Sigmoid colon (tissue), 7 donors: ENCODE data around the gene ACOXL. TPM values are rescaled to one million over a fixed set of nuclear protein-coding genes. Genes with fewer than 3 reads are reported as not detected.

ENCODE experiments used
- DNase-seq: peaks from one replicate; pipeline ENCODE4 v3.0.0-alpha.2; 2019
- H3K27ac ChIP-seq, 4 donors: fragments of 200-600 bp; sonication (generic); one replicate each; pipeline ENCODE4 v1.5.1; 2016 to 2019; ENCODE audit warnings: mild to moderate bottlenecking in 1 of 4
- H3K27me3 ChIP-seq, 3 donors: fragments of 200-600 bp; sonication (generic); one replicate each; pipeline ENCODE4 v1.5.1; 2019; ENCODE audit warnings: mild to moderate bottlenecking in 1 of 3
- H3K36me3 ChIP-seq, 4 donors: fragments of 200-600 bp; sonication (generic); one replicate each; pipeline ENCODE4 v1.5.1; 2016 to 2019
- H3K4me1 ChIP-seq, 4 donors: fragments of 200-600 bp; sonication (generic); one replicate each; pipeline ENCODE4 v1.5.1; 2017 to 2019
- H3K4me3 ChIP-seq, 4 donors: fragments of 200-600 bp; sonication (generic); one replicate each; pipeline ENCODE4 v1.5.1; 2017 to 2019; ENCODE audit warnings: mild to moderate bottlenecking in 2 of 4, moderate library complexity in 1 of 4
- H3K9me3 ChIP-seq, 4 donors: fragments of 200-600 bp in 3 of 4; sonication (generic) in 3 of 4; one replicate each; pipeline versions ENCODE4 v1.5.1 to v1.6.1; 2013 to 2019
- CTCF ChIP-seq, 4 experiments: fragments of 450-650 bp in 3 of 4; fragments of 200-600 bp in 1 of 4; IDR thresholded peaks; one replicate each; pipeline ENCODE4 v1.5.1; 2016 to 2019; ENCODE audit warnings: antibody characterized with exemption in 4 of 4, mild to moderate bottlenecking in 3 of 4, moderate library complexity in 2 of 4
- EP300 ChIP-seq, 4 donors: sonication (generic); formaldehyde crosslinking; IDR thresholded peaks; one replicate each; pipeline ENCODE4 v1.6.1; 2017; ENCODE audit warnings: antibody characterized with exemption in 4 of 4
- POLR2A ChIP-seq, 2 donors: fragments of 450-650 bp; IDR thresholded peaks; one replicate each; pipeline ENCODE4 v1.6.1; 2016; ENCODE audit warnings: antibody characterized with exemption in 2 of 2, mild to moderate bottlenecking in 2 of 2, moderate library complexity in 2 of 2
- POLR2AphosphoS5 ChIP-seq, 4 donors: sonication (generic); formaldehyde crosslinking; IDR thresholded peaks; one replicate each; pipeline ENCODE4 v1.6.1; 2017; ENCODE audit warnings: antibody characterized with exemption in 4 of 4
- WGBS, 2 donors: extraction: QIAGEN DNeasy Blood & Tissue Kit; methylation state at CpG; one replicate each; pipeline ENCODE4 v1.1.7; 2013; 5-methylcytosine and 5-hydroxymethylcytosine counted together
- intact Hi-C: fragments of 100-400 bp; cut with DNase I; formaldehyde crosslinking; loops from one replicate; pipeline ENCODE4 v1.15.1; 2023
- polyA plus RNA-seq, 3 donors: library from polyadenylated mRNA; stranded (reverse); fragments of 200-250 nt; gene quantifications; one replicate each; pipeline ENCODE4 v1.2.3, GENCODE V29; 2013
- total RNA-seq, 4 donors: library from RNA; depleted of rRNA; stranded (reverse); fragments of >200 nt; gene quantifications; one replicate each; pipeline ENCODE4 v1.1.0, GENCODE V29; 2016
- donor health status: healthy with polysubstance abuse.
- donor health status: Bipolar disorder and iron deficiency.
- donor health status: healthy.

The ACOXL gene
- total and polyA plus RNA-seq, 7 donors: 0.45 TPM; not detected in 6

GRCh38 chr2:111055735-111056134 lies 323.4 kb downstream of the ACOXL start:
- H3K36me3 ChIP-seq: no peaks in the 10 kb centered on the region
- no peak overlapping the region for H3K27ac ChIP-seq
- DNase-seq: no peak
- TF ChIP-seq POLR2AphosphoS5 (IDR thresholded peaks at IDR 0.05) (no peak), EP300 (IDR thresholded peaks at IDR 0.05) (no peak), POLR2A (IDR thresholded peaks at IDR 0.05) (no peak), CTCF (IDR thresholded peaks at IDR 0.05) (no peak)
- no peaks in the 10 kb centered on the region for H3K9me3 ChIP-seq
- WGBS, 2 donors: 67 to 84% methylated on average over 2 of the region's 2 CpGs
- H3K4me3 ChIP-seq: no peak overlapping the region
- no peaks in the 10 kb centered on the region for H3K27me3 ChIP-seq
- intact Hi-C loops: no loop called here
- H3K4me1 ChIP-seq: no peaks in the 10 kb centered on the region

- intact Hi-C loops: no loop called here
- no peak overlapping the region for H3K27ac ChIP-seq
- H3K9me3 ChIP-seq: no peaks in the 10 kb centered on the region
- no peak overlapping the region for H3K4me3 ChIP-seq
- TF ChIP-seq POLR2AphosphoS5 (IDR thresholded peaks at IDR 0.05): no peak
- TF ChIP-seq POLR2A (IDR thresholded peaks at IDR 0.05): no peak
- no peak for TF ChIP-seq EP300 (IDR thresholded peaks at IDR 0.05)
- no peak for TF ChIP-seq CTCF (IDR thresholded peaks at IDR 0.05)
- H3K36me3 ChIP-seq: no peaks in the 10 kb centered on the region
- 84 to 92% methylated on average over 5 of the region's 5 CpGs for WGBS, 2 donors
- no peaks in the 10 kb centered on the region for H3K4me1 ChIP-seq
- no peaks in the 10 kb centered on the region for H3K27me3 ChIP-seq
- DNase-seq: no peak
Observed at GRCh38 chr2:111057045-111057444, 324.7 kb downstream of the ACOXL start.

GRCh38 chr2:111057721-111058120 lies 325.3 kb downstream of the ACOXL start:
- intact Hi-C loops: no loop called here
- 69 to 83% methylated on average over 9 of the region's 9 CpGs for WGBS, 2 donors
- no peak overlapping the region for H3K27ac ChIP-seq
- no peaks in the 10 kb centered on the region for H3K4me1 ChIP-seq
- TF ChIP-seq POLR2A (IDR thresholded peaks at IDR 0.05) (no peak), CTCF (IDR thresholded peaks at IDR 0.05) (no peak), EP300 (IDR thresholded peaks at IDR 0.05) (no peak), POLR2AphosphoS5 (IDR thresholded peaks at IDR 0.05) (no peak)
- no peak for DNase-seq
- H3K36me3 ChIP-seq: no peaks in the 10 kb centered on the region
- no peaks in the 10 kb centered on the region for H3K27me3 ChIP-seq
- no peak overlapping the region for H3K4me3 ChIP-seq
- H3K9me3 ChIP-seq: no peaks in the 10 kb centered on the region

GRCh38 chr2:111058264-111058663 lies 325.9 kb downstream of the ACOXL start:
- no peaks in the 10 kb centered on the region for H3K36me3 ChIP-seq
- no peaks in the 10 kb centered on the region for H3K9me3 ChIP-seq
- H3K27ac ChIP-seq: no peak overlapping the region
- intact Hi-C loops: no loop called here
- DNase-seq: no peak
- WGBS, 2 donors: 61 to 75% methylated on average over 5 of the region's 5 CpGs
- no peak overlapping the region for H3K4me3 ChIP-seq
- no peaks in the 10 kb centered on the region for H3K4me1 ChIP-seq
- no peak for TF ChIP-seq POLR2AphosphoS5 (IDR thresholded peaks at IDR 0.05)
- no peaks in the 10 kb centered on the region for H3K27me3 ChIP-seq

GRCh38 chr2:111061191-111061590 lies 328.8 kb downstream of the ACOXL start:
- Histone ChIP-seq H3K27me3 (no peaks in the 10 kb centered on the region), H3K4me3 (no peak overlapping the region), H3K9me3 (peaks cover 0 to 2% (median 0%) of the 10 kb centered on the region in 4 donors), H3K27ac (no peak overlapping the region), H3K4me1 (no peaks in the 10 kb centered on the region), H3K36me3 (no peaks in the 10 kb centered on the region)
- no peak for DNase-seq
- intact Hi-C loops: no loop called here
- 92 to 97% methylated on average over 1 of the region's 1 CpG for WGBS, 2 donors
- TF ChIP-seq POLR2AphosphoS5 (IDR thresholded peaks at IDR 0.05) (no peak), EP300 (IDR thresholded peaks at IDR 0.05) (no peak), CTCF (IDR thresholded peaks at IDR 0.05) (no peak), POLR2A (IDR thresholded peaks at IDR 0.05) (no peak)
